Activated T-cell treated with anti-CD3 and anti-CD28 coated beads for 48 hours (primary cell): Measurements from ENCODE around the gene EIF2B2.
"Not testable (repeated sequence)": the region's sequence is repeated elsewhere in the genome, so short reads cannot be mapped to it uniquely, and the experiment has no call there.

Source experiments
- DNase-seq: peaks from one replicate; pipeline ENCODE4 v3.0.0-alpha.2; 2020; ENCODE audit warnings: low read depth

EIF2B2 gene

DNA sequence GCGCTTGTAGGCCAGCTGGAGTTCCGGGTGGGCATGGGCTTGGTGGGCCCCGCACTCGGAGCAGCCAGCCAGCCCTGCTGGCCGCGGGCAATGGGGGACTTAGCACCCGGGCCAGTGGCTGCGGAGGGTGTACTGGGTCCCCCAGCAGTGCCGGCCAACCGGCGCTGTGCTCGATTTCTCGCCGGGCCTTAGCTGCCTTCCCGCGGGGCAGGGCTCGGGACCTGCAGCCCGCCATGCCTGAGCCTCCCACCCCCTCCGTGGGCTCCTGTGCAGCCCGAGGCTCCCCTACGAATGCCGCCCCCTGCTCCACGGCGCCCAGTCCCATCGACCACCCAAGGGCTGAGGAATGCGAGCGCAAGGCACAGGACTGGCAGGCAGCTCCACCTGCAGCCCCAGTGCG lies 8.5 kb upstream of the EIF2B2 start:
- DNase-seq, result not testable (repeated sequence)

GRCh38 chr14:74995781-74996180 lies 6.9 kb upstream of the EIF2B2 start:
- DNase-seq, result not testable (repeated sequence)

GRCh38 chr14:75001261-75001660 lies 1.5 kb upstream of the EIF2B2 start:
- no peak for DNase-seq

- DNase-seq, result no peak
Measured at GRCh38 chr14:75001899-75002298, 822 bp upstream of the EIF2B2 start.

DNA sequence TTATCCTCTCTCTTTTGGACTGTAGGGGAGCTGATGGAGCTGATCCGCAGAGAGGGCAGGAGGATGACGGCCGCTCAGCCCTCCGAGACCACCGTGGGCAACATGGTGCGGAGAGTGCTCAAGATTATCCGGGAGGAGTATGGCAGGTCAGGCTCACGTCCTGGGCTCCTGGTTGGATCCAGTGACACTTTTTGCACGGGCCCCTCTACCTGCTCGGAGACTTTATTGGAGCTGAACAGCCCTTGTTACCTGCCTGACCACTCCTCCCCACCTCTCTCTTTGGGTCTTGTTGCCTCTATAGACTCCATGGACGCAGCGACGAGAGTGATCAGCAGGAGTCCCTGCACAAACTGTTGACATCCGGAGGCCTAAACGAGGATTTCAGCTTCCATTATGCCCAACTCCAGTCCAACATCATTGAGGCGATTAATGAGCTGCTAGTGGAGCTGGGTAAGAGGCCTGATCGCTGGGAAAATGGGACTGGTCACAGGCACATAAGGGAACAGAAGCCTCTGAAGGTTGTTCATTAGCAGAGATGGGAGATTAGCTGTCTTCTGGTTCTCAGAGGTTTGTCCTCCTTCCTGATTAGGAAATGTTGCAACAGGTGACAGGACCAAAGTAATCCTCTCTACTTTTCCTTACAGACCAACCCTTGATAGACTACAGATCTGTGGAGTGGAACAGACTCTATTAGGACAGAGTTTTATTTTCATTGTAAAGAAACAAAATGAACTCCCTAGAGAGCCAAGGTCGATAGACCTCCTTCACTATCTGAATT lies 718 bp downstream of the EIF2B2 start:
- no peak for DNase-seq

GRCh38 chr14:75005357-75005756 lies 2.6 kb downstream of the EIF2B2 start:
- no peak for DNase-seq

GRCh38 chr14:75009176-75009575 lies 6.5 kb downstream of the EIF2B2 start:
- no peak for DNase-seq

DNA sequence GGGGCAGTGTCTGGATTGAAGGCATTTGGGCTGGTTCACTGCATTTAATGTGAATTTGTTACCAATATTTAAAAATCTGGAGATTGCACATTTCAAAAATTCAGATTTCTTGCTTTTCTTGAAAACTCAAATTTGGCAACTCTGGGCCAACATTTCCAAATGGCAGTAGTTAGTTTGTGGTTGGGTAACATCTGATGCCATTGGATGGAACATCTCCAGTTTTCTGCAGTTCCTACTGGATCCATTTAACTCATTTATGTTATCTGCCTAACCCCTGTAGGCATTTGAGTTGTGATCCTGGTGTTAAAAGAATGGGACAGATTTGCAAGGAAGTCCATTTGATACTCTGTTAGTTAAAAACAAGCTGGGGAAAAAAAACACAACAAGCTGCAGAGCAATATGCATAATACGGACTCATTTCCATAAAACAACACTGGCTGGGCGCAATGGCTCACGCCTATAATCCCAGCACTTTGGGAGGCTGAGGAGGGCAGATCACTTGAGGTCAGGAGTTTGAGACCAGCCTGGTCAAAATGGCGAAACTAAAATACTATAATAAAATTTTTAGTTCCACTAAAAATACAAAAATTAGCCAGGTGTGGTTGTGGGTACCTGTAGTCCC lies 7.9 kb downstream of the EIF2B2 start:
- DNase-seq, result no peak

GRCh38 chr14:75011356-75011994 lies 8.8 kb downstream of the EIF2B2 start:
- peak; percentile 2 for DNase-seq

DNA sequence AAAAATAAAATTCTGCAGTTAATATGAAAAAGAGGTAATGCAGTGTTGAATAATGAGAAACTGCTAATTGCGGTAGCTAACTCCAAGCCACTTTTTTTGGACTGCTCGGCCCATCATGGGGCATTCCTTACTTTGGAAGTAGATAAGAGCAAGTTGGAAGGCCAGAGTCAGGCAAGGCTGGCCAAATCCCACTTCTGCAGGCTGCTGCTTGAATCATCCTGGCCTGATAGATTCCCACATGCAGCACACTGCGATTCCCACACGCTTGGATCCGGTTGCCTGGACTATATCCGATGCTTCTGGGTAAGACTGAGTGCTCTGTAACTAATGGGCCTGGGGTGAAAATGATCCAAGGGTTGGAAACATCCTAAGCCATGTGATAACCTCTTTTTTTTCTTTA lies 10.6 kb downstream of the EIF2B2 start:
- DNase-seq, result no peak

- no peak for DNase-seq
Measured at GRCh38 chr14:75015496-75015895, 12.8 kb downstream of the EIF2B2 start.

- DNase-seq, result no peak
Measured at GRCh38 chr14:75016815-75017214, 14.1 kb downstream of the EIF2B2 start.

GRCh38 chr14:75018694-75019093 lies 16.0 kb downstream of the EIF2B2 start:
- DNase-seq, result no peak

DNA sequence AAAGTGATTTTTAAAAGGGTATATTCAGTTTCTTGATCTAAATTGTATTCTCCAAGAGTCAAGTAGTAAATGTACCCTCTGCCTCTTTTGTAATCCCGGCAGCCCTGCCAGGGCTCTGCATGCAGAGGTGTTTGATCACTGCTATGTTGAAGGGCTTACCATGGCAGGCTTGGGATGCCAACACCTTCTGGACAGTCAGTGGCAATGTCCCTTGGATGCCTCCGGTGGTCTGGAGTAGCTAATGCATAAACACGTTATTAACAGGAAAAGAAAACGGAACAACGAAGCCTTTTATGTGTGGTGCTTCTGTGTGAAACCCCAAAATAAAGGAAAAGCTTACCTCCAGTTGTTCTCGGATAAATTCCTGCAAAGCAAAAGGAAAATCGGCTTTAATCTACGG lies 19.9 kb downstream of the EIF2B2 start:
- DNase-seq, result no peak

DNA sequence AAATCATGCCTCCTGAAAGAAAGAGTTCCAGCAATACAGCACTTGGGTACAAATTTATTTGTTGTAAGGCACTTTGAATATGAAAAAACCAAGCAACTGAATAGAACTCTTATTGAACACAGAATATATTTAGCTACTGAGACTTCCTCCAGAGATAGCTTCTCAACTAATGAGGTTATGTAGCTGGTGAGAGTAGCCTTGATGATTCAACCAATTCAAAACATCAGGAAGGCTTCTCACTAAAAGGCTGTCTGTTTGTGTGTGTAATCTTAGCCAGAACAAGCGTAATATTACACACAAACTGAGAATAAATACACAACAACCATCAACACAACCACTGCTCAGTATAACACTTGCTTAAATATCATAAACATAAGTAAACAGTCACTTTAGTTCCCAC lies 20.4 kb downstream of the EIF2B2 start:
- DNase-seq, result no peak

DNA sequence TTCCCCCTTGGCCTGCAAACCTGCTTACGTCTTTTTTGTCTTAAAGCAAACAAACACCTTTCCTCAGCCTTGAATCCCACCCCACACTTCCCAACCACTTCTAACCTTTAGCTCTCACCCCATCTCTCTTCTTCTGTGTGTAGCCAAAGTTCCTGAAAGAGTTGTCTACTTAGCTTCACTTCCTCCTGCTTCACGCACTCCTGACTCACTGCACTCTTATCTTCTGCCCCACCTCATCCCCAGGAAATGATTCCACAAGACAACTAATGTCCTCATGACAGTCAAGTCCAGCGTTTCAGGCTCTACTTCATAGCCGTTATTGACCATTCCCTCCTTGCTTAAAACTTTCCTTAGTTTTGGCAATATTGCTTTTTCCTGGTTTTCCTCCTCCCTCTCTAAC lies 22.4 kb downstream of the EIF2B2 start:
- no peak for DNase-seq

DNA sequence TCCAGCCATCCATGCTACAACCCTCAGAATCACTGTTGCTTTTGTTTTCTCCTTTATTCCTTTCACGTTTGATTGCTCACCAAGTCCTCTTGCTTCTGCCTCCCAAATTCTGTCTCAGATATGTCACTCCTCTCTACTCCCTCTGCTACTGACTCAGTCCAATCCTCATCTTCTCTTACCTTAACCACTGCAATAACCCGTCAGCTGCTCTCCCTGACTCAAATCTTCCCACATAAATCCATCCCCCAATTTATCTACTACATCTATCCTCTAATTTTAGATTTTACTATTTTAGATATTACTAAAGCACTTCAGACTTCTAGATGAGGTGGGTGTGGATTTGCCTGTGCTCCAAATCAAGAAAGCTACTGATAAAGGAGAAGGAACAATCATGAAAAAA lies 23.2 kb downstream of the EIF2B2 start:
- DNase-seq, result no peak

DNA sequence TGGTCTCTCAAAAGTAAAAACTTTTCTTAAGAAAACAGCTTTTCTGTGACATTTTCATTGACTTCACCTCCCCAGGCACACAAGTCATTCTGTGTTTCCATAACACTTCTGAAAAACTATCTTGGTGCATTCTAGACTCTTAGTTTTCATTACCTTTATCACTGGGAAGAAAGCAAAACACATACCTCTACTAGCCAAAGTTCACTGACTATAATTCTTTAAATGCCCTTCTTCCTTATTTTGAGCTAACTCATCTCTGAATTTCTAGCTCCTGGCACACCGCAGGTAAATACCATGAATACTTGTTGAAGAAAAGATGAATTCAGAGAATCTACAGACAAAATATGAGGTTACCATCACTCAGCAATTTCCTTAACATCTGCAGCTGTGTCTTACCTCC lies 27.4 kb downstream of the EIF2B2 start:
- no peak for DNase-seq

DNA sequence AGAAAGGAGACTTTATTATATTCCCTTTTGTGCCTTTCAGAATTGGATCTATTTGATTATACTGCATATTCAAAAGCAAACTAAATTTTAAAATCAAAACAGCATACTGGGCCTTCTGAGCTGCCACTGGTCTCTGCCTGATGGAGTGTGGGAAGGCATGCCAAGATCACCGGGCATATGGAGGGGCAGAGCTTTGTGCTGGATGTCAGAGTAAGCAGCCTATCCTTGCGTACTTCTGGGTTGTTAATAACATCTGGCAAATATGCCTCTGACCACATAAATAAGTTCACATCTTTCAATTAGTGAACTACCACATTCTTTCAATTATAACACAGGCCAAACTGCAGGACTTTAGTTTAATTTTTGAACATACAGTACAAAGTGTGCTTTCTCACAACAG lies 30.2 kb downstream of the EIF2B2 start:
- DNase-seq, result no peak

DNA sequence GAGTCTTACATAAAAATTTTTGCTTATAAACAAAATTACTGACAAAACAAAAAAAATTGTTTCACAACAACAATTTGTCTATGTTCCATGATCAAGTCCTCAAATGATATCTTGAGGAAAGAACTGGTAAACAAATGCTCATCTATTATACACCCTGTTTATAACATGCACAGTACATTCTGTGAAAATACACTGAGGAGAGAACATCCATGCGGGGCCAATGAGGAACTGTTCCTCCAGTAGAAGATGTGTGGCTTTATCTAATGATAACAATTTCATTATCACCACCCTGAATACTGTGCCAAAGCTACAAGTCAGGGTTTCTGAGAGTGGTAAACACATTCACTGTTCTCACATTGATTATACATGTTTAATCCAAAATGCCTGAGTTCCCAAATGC lies 37.8 kb downstream of the EIF2B2 start:
- DNase-seq, result no peak

DNA sequence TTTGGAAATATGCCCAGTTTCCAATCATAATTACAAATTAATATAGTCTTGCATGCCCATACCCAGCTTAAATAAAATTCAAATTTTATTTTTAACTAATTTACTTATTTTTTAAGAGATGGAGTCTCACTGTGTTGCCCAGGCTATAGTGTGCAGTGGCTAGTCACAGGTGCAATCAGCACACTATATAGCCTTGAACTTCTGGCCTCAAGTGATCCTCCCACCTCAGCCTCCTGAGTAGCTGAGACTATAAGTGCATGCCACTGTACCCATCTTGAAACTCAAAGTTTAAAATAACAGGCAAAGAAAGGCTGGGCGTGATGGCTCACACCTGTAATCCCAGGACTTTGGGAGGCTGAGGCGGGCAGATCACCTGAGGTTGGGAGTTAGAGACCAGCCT lies 38.2 kb downstream of the EIF2B2 start:
- DNase-seq, result no peak

DNA sequence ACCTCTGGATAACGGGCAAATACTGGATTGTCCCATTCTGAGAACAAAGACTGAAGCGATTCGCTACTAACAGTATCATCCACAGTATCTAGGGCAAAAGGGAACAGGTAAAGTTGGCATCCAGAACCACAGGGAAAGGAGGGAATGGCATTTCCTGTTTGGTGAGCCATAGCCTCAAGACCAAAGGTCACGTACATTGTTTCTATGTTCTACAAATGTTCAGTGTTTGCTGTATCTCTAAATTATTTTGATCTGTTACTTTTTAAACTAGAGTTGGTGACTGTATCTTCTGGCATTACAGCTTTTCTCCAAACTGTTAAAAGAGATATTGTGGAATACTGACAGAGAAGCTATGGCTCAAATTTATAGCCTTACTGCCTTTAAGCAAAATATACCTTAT lies 38.9 kb downstream of the EIF2B2 start:
- DNase-seq, result no peak

DNA sequence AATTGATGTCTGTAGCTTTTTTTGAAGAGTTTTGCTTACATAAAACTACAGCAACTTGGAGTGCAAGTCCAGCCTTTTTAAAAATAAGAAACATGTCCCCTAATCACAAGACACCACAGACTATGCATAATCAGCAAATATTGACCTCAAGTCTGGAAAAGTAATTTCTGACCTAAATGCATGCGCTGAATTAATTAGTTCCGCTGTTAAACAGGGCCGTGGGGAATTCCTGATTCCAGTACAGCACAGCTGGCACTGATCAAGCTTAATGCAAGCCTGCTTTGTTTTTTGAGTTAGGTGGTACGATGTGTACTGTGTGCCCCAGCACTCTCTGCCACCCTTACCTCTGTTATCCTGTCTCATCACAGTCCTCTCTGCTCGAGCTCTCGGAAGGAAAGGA lies 39.3 kb downstream of the EIF2B2 start:
- no peak for DNase-seq

GRCh38 chr14:75044322-75044721 lies 41.6 kb downstream of the EIF2B2 start:
- no peak for DNase-seq
